ENCODE measurements around the gene PCNX1. TPM values are rescaled to one million over a fixed set of nuclear protein-coding genes. Genes with fewer than 3 reads are reported as not detected.

PCNX1 gene
- total and polyA plus RNA-seq, 9 of the 15 experiments (the other 6 are each of a cell fraction or from before 2014, with no cell fraction given), result 0.30 to 4.5 (median 2.3) TPM

GRCh38 chr14:70902184-70902583 lies 5.1 kb upstream of the PCNX1 start:
- Histone ChIP-seq H3K9me3 (replicated peaks; ENCODE audit: control insufficient read depth, insufficient read depth, low read depth, low read length) (no peaks in the 10 kb centered on the region), H3K27me3 (ENCODE audit: control insufficient read depth in 2 of 2, insufficient read depth in 2 of 2, low read length in 2 of 2) (no peaks in the 10 kb centered on the region), H3K4me1 (replicated peaks in 1 of 2; ENCODE audit: control insufficient read depth in 2 of 2, insufficient read depth in 2 of 2, low read length in 2 of 2) (peaks cover 2 to 3% of the 10 kb centered on the region in 2 experiments; a peak in 2 of 5 replicates), H3K27ac (ENCODE audit: extremely low read depth, low read depth, low read length) (no peak overlapping the region), H3K36me3 (ENCODE audit: control insufficient read depth, insufficient read depth, low read length) (no peaks in the 10 kb centered on the region), H3K79me2 (ENCODE audit: control insufficient read depth, insufficient read depth, low read length) (no peaks in the 10 kb centered on the region), H3K4me3 (no peak overlapping the region), H4K20me1 (replicated peaks; ENCODE audit: control insufficient read depth, insufficient read depth, low read length) (no peaks in the 10 kb centered on the region), H3K9me1 (ENCODE audit: control insufficient read depth, insufficient read depth, low read length) (no peaks in the 10 kb centered on the region), H3K4me2 (ENCODE audit: insufficient read depth, low read length) (no peak overlapping the region), H3K9ac (ENCODE audit: insufficient read depth in 1 of 2, low read depth in 2 of 2, low read length in 2 of 2) (no peak overlapping the region), H2AFZ (ENCODE audit: low read depth, low read length) (no peak overlapping the region)
- POLR2A ChIA-PET, result no interaction called here
- DNase-seq (ENCODE audit: extremely low read depth in 1 of 4, low spot score in 3 of 4), result no peak
- in situ Hi-C loops (cut with MboI), result no loop called here
- CTCF ChIA-PET (ENCODE audit: low intra/inter-chr PET ratio), result no interaction called here
- intact Hi-C loops (cut with micrococcal nuclease), result no loop called here
- BruUV-seq (replicated peaks), result no TSS peak
- no peak for ATAC-seq
- FAIRE-seq, result no peak
- WGBS (ENCODE audit: insufficient coverage, low coverage, missing lambda C conversion rate), result 8% methylated on average over 1 of the region's 1 CpG
- no peak for TF ChIP-seq ZNF436 (CRISPR knock-in tag; IDR thresholded peaks at IDR 0.05)
- no peak for TF ChIP-seq ZBTB33 (CRISPR knock-in tag; IDR thresholded peaks at IDR 0.05)
- no peak for TF ChIP-seq HMG20B (CRISPR knock-in tag; IDR thresholded peaks at IDR 0.05)
- TF ChIP-seq XRCC3 (IDR thresholded peaks at IDR 0.05), result no peak
- TF ChIP-seq ID3 (CRISPR knock-in tag; IDR thresholded peaks at IDR 0.05), result no peak
- TF ChIP-seq ID3 (tag; IDR thresholded peaks at IDR 0.05), result no peak
- TF ChIP-seq CSDE1 (IDR thresholded peaks at IDR 0.05), result no peak
- TF ChIP-seq ZNF384 (IDR thresholded peaks at IDR 0.05; ENCODE audit: low read depth, low read length), result no peak
- no peak for TF ChIP-seq PBX2 (CRISPR knock-in tag; IDR thresholded peaks at IDR 0.05; ENCODE audit: low read depth)
- no peak for TF ChIP-seq PBX2 (tag; conservative IDR thresholded peaks at IDR 0.05; ENCODE audit: low read depth)
- TF ChIP-seq ILK (tag; IDR thresholded peaks at IDR 0.05; ENCODE audit: borderline replicate concordance, low read depth), result no peak
- TF ChIP-seq FOXK1 (CRISPR knock-in tag; IDR thresholded peaks at IDR 0.05; ENCODE audit: borderline replicate concordance), result no peak
- TF ChIP-seq ARID4B (CRISPR knock-in tag; IDR thresholded peaks at IDR 0.05), result no peak
- TF ChIP-seq ZBTB1 (CRISPR knock-in tag; IDR thresholded peaks at IDR 0.05; ENCODE audit: borderline replicate concordance, low read depth), result no peak
- no peak for TF ChIP-seq MTA2 (IDR thresholded peaks at IDR 0.05; ENCODE audit: low read depth)
